Panc1 (cell line): Measurements from ENCODE around the gene SLCO2A1. TPM values are rescaled to one million over a fixed set of nuclear protein-coding genes. Genes with fewer than 3 reads are reported as not detected.

Experiments
- ATAC-seq: fragments of 200-7000 bp; cut with Tn5 transposase; 2 replicates; pipeline ENCODE4 v1.9.1; 2020; ENCODE audit warnings: mild to moderate bottlenecking, moderate library complexity
- BruUV-seq: library from RNA; stranded (reverse); fragments of 400-500 nt; replicated peaks from 2 replicates; lab custom pipeline; 2021; lab: Mats Ljungman, UMichigan
- CTCF ChIA-PET: fragments of 300-600 bp; sonication (Branson Sonifier 250); formaldehyde crosslinking; loops from one replicate; lab custom pipeline; 2022; ENCODE audit warnings: antibody characterized with exemption; lab: Charles Lee
- POLR2A ChIA-PET: fragments of 300-600 bp; sonication (Branson Sonifier 250); formaldehyde crosslinking; loops from one replicate; lab custom pipeline; 2022; ENCODE audit warnings: antibody characterized with exemption; lab: Charles Lee
- DNase-seq: peaks from one replicate; pipeline ENCODE4 v3.0.0-alpha.2; 2010; ENCODE audit warnings: low read depth, low spot score
- H3K27ac ChIP-seq: 2 replicates; pipeline ENCODE4 v1.5.1; 2011; ENCODE audit warnings: mild to moderate bottlenecking, low read length, inconsistent platforms
- H3K27me3 ChIP-seq: fragments of 200-500 bp; sonication (Bioruptor generic); 2 replicates; pipeline ENCODE4 v1.6.0; 2014; ENCODE audit warnings: low read length, inconsistent platforms; ENCODE audit not compliant: control insufficient read depth, insufficient read depth
- H3K36me3 ChIP-seq: fragments of 200-500 bp; sonication (Bioruptor generic); 2 replicates; pipeline ENCODE4 v1.5.1; 2014; ENCODE audit warnings: inconsistent platforms, mild to moderate bottlenecking, low read length, moderate library complexity; ENCODE audit not compliant: control insufficient read depth, insufficient read depth
- H3K4me1 ChIP-seq: 2 replicates; pipeline ENCODE4 v1.5.1; 2011; ENCODE audit warnings: inconsistent platforms, mild to moderate bottlenecking, low read length, moderate library complexity; ENCODE audit not compliant: control insufficient read depth, insufficient read depth
- H3K4me3 ChIP-seq, 2 experiments: 2 replicates each; pipeline ENCODE4 v1.5.1; 2011 to 2012; ENCODE audit warnings: low read depth in 2 of 2, low read length in 2 of 2, mild to moderate bottlenecking in 2 of 2, inconsistent platforms in 1 of 2, moderate library complexity in 1 of 2
- H3K9me3 ChIP-seq: fragments of 200-500 bp; sonication (Bioruptor generic); 2 replicates; pipeline ENCODE4 v1.5.1; 2014; ENCODE audit warnings: low read depth, mild to moderate bottlenecking, inconsistent platforms, low read length, moderate library complexity; ENCODE audit not compliant: control insufficient read depth, insufficient read depth
- POLR2AphosphoS5 ChIP-seq: IDR thresholded peaks from 2 replicates; pipeline ENCODE4 v1.6.1; 2012; ENCODE audit warnings: mild to moderate bottlenecking, low read depth, low read length, moderate library complexity
- REST ChIP-seq, 2 experiments: IDR thresholded peaks; 2 replicates each; pipeline ENCODE4 v1.6.1; 2011 to 2012; ENCODE audit warnings: low read depth in 2 of 2, control low read depth in 1 of 2, low read length in 1 of 2, mild to moderate bottlenecking in 1 of 2, moderate library complexity in 1 of 2; ENCODE audit not compliant: insufficient read depth in 1 of 2
- SIN3A ChIP-seq: IDR thresholded peaks from 2 replicates; pipeline ENCODE4 v1.6.1; 2012; ENCODE audit warnings: low read depth, mild to moderate bottlenecking, low read length, moderate library complexity, borderline replicate concordance; ENCODE audit not compliant: insufficient read depth
- TCF7L2 ChIP-seq: IDR thresholded peaks from 2 replicates; pipeline ENCODE4 v1.6.1; 2011; ENCODE audit warnings: mild to moderate bottlenecking, low read depth, low read length, inconsistent platforms
- in situ Hi-C: cut with HindIII; loops from 2 replicates; pipeline ENCODE4 v1.10.0; 2016; ENCODE audit warnings: low sequenced_read_pairs, low pct_unique_long_range_greater_than_20kb
- intact Hi-C: fragments of 100-400 bp; cut with micrococcal nuclease; formaldehyde crosslinking; loops from one replicate; pipeline ENCODE4 v1.10.0; 2022; ENCODE audit not compliant: unreplicated experiment
- total RNA-seq: library from RNA; stranded (reverse); gene quantifications from one replicate; pipeline ENCODE4 v1.2.1, GENCODE V29; 2021; ENCODE audit not compliant: unreplicated experiment
- TF ChIP-seq, protein P1 (sequence below): fragments of 450-650 bp; IDR thresholded peaks from 2 replicates; pipeline ENCODE4 v1.5.1; 2017; ENCODE audit warnings: mild to moderate bottlenecking

Gene SLCO2A1
- total RNA-seq, 1 experiment from 2014 or later: 0.62 TPM

- no peaks in the 10 kb centered on the region for H3K27me3 ChIP-seq
- H3K36me3 ChIP-seq: no peaks in the 10 kb centered on the region
- DNase-seq: no peak
- TF ChIP-seq, protein P1, sequence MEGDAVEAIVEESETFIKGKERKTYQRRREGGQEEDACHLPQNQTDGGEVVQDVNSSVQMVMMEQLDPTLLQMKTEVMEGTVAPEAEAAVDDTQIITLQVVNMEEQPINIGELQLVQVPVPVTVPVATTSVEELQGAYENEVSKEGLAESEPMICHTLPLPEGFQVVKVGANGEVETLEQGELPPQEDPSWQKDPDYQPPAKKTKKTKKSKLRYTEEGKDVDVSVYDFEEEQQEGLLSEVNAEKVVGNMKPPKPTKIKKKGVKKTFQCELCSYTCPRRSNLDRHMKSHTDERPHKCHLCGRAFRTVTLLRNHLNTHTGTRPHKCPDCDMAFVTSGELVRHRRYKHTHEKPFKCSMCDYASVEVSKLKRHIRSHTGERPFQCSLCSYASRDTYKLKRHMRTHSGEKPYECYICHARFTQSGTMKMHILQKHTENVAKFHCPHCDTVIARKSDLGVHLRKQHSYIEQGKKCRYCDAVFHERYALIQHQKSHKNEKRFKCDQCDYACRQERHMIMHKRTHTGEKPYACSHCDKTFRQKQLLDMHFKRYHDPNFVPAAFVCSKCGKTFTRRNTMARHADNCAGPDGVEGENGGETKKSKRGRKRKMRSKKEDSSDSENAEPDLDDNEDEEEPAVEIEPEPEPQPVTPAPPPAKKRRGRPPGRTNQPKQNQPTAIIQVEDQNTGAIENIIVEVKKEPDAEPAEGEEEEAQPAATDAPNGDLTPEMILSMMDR: no peak
- TF ChIP-seq POLR2AphosphoS5 (no peak), TCF7L2 (no peak), SIN3A (no peak), REST (IDR thresholded peaks at IDR 0.05; ENCODE audit: insufficient read depth in 1 of 2, low read depth in 2 of 2, low read length in 1 of 2) (no peak)
- POLR2A ChIA-PET: no interaction called here
- BruUV-seq: no TSS peak
- in situ Hi-C loops (no loop called here), intact Hi-C loops (no loop called here)
- CTCF ChIA-PET: no interaction called here
- no peaks in the 10 kb centered on the region for H3K4me1 ChIP-seq
- H3K4me3 ChIP-seq: no peak overlapping the region
- no peaks in the 10 kb centered on the region for H3K9me3 ChIP-seq
- 0 out of 2 replicates have a peak, but pooled peaks have one; percentile 27 for ATAC-seq
- no peak overlapping the region for H3K27ac ChIP-seq
Measured at GRCh38 chr3:134067531-134068161, 37.9 kb upstream of the SLCO2A1 start.

DNA sequence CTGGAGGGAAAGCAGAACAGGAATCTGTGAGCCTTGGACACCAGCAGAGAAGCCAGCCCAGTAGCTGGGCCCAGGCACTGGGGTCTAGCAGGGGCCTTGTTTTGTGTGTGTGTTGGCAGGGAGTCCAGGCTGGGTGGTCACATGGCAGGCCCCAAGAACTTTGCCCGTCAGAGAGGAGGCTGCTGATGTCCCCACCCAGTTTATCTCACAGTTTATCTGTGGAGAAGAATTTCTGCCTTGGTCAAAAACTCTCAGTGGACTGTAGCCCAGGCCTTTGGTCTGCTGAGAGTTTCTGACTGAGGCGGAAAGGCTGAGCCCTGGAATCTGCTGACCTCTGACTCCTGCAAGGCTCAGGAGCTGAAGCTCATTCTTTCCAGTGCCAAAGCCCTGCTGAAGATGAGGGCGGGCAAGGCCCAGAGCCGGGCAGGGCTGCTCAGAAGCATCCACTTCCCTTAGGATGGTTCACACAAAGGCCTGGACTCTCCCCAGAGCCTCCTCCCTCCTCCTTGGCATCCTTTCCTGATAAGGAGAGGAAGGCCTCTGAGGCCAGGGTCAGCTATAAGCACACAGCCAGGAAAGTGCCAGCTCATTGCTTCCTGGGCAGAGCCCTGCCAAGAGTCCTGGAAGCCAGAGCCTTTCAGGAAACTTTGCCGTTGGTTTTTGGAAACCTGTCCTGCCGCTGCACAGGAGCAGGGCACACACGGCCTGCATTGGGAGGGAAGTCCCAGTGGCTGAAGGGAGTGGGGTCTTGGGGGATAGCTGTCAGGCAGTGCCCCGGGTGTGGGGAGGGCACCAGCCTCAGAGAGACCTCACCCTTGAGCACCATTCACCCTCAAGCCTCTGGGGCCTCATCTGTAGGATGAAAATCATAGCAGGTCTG lies 37.2 kb upstream of the SLCO2A1 start:
- ChIA-PET CTCF (no interaction called here), POLR2A (no interaction called here)
- Histone ChIP-seq H3K27ac (no peak overlapping the region), H3K36me3 (no peaks in the 10 kb centered on the region), H3K27me3 (peaks cover 2% of the 10 kb centered on the region; the same call in 1 of the 2 replicates), H3K9me3 (no peaks in the 10 kb centered on the region), H3K4me3 (no peak overlapping the region), H3K4me1 (no peaks in the 10 kb centered on the region)
- BruUV-seq: no TSS peak
- DNase-seq (no peak), ATAC-seq (0 out of 2 replicates have a peak, but pooled peaks have one; percentile 7)
- intact Hi-C loops (no loop called here), in situ Hi-C loops (no loop called here)
- TF ChIP-seq POLR2AphosphoS5: no peak
- no peak for TF ChIP-seq SIN3A
- no peak for TF ChIP-seq REST (IDR thresholded peaks at IDR 0.05; ENCODE audit: insufficient read depth in 1 of 2, low read depth in 2 of 2, low read length in 1 of 2)
- TF ChIP-seq TCF7L2: no peak
- TF ChIP-seq, protein P1: no peak
